MM.1S (cell line): Measurements from ENCODE around the gene SPHK1.

ENCODE experiments used
- DNase-seq: peaks from one replicate; pipeline ENCODE4 v3.0.0-alpha.2; 2015
- H2AFZ ChIP-seq: fragments of 300-600 bp; sonication (generic); 2 replicates; pipeline ENCODE4 v1.6.0; 2016; ENCODE audit warnings: antibody characterized with exemption, low read length
- H3F3A ChIP-seq: fragments of 300-600 bp; sonication (generic); 2 replicates; pipeline ENCODE4 v1.6.1; 2016; ENCODE audit warnings: mild to moderate bottlenecking, antibody characterized with exemption, low read length, moderate library complexity, mixed read lengths; ENCODE audit not compliant: insufficient read depth
- H3K27ac ChIP-seq: fragments of 300-600 bp; sonication (generic); 2 replicates; pipeline ENCODE4 v1.5.1; 2016; ENCODE audit warnings: mild to moderate bottlenecking, low read length
- H3K27me3 ChIP-seq: fragments of 300-600 bp; sonication (generic); replicated peaks from 2 replicates; pipeline ENCODE4 v1.6.0; 2016; ENCODE audit warnings: low read length; ENCODE audit not compliant: insufficient read depth
- H3K36me3 ChIP-seq: fragments of 300-600 bp; sonication (generic); replicated peaks from 2 replicates; pipeline ENCODE4 v1.6.1; 2016; ENCODE audit warnings: mild to moderate bottlenecking, low read length, mixed read lengths; ENCODE audit not compliant: insufficient read depth
- H3K4me1 ChIP-seq: fragments of 300-600 bp; sonication (generic); 2 replicates; pipeline ENCODE4 v1.6.1; 2016; ENCODE audit warnings: low read length, mixed read lengths
- H3K4me2 ChIP-seq: fragments of 300-600 bp; sonication (generic); 2 replicates; pipeline ENCODE4 v1.6.0; 2016; ENCODE audit warnings: low read depth, low read length
- H3K4me3 ChIP-seq: fragments of 300-600 bp; sonication (generic); 2 replicates; pipeline ENCODE4 v1.5.1; 2016; ENCODE audit warnings: low read length, mixed read lengths
- H3K79me2 ChIP-seq: fragments of 300-600 bp; sonication (generic); 2 replicates; pipeline ENCODE4 v1.6.1; 2016; ENCODE audit warnings: mixed run types, low read length, mixed read lengths
- H3K9ac ChIP-seq: fragments of 300-600 bp; sonication (generic); 2 replicates; pipeline ENCODE4 v1.6.1; 2016; ENCODE audit warnings: low read length, mixed read lengths
- H3K9me2 ChIP-seq: fragments of 300-600 bp; sonication (generic); replicated peaks from 2 replicates; pipeline ENCODE4 v1.6.1; 2016; ENCODE audit warnings: mild to moderate bottlenecking, low read length, mixed read lengths; ENCODE audit not compliant: insufficient read depth
- H3K9me3 ChIP-seq: fragments of 300-600 bp; sonication (generic); replicated peaks from 2 replicates; pipeline ENCODE4 v1.6.1; 2016; ENCODE audit warnings: mild to moderate bottlenecking, low read length, mixed read lengths; ENCODE audit not compliant: insufficient read depth
- H4K20me1 ChIP-seq: fragments of 300-600 bp; sonication (generic); 2 replicates; pipeline ENCODE4 v1.6.1; 2016; ENCODE audit warnings: mild to moderate bottlenecking, low read length, moderate library complexity, mixed read lengths; ENCODE audit not compliant: insufficient read depth
- CTCF ChIP-seq: fragments of 300-600 bp; sonication (generic); IDR thresholded peaks from 2 replicates; pipeline ENCODE4 v1.5.1; 2016; ENCODE audit warnings: antibody characterized with exemption, low read length, mixed read lengths
- EZH2 ChIP-seq: fragments of 300-600 bp; sonication (generic); optimal IDR thresholded peaks from 2 replicates; pipeline ENCODE3; 2017; ENCODE audit warnings: low read depth, mild to moderate bottlenecking, antibody characterized with exemption, low read length, mixed read lengths
- EZH2phosphoT487 ChIP-seq: fragments of 300-600 bp; sonication (generic); IDR thresholded peaks from 2 replicates; pipeline ENCODE4 v1.6.1; 2018; ENCODE audit warnings: antibody characterized with exemption, low read length

SPHK1 gene

GRCh38 chr17:76426853-76427252 is 42.4 kb downstream of the SPHK1 start:
- H3K4me1 ChIP-seq: no peaks in the 10 kb centered on the region
- no peak overlapping the region for H3K4me2 ChIP-seq
- TF ChIP-seq CTCF (no peak), EZH2phosphoT487 (no peak)
- H3K27me3 ChIP-seq: no peaks in the 10 kb centered on the region
- no peaks in the 10 kb centered on the region for H3K36me3 ChIP-seq
- no peak for DNase-seq
- H2AFZ ChIP-seq: no peak overlapping the region
- H3K4me3 ChIP-seq: no peak overlapping the region
- peaks cover 55% of the 10 kb centered on the region for H3K79me2 ChIP-seq
- H3F3A ChIP-seq: no peaks in the 10 kb centered on the region
- H3K9ac ChIP-seq: no peak overlapping the region
- no peaks in the 10 kb centered on the region for H3K9me3 ChIP-seq
- H3K9me2 ChIP-seq: no peaks in the 10 kb centered on the region
- H3K27ac ChIP-seq: no peak overlapping the region
- no peaks in the 10 kb centered on the region for H4K20me1 ChIP-seq

- Histone ChIP-seq H3K36me3 (no peaks in the 10 kb centered on the region), H3K27ac (no peak overlapping the region), H3K9me2 (no peaks in the 10 kb centered on the region), H3K4me3 (no peak overlapping the region), H3F3A (no peaks in the 10 kb centered on the region), H4K20me1 (peaks cover 5% of the 10 kb centered on the region; the same call in 1 of the 2 replicates), H3K4me2 (no peak overlapping the region), H3K9ac (no peak overlapping the region), H3K27me3 (no peaks in the 10 kb centered on the region), H3K4me1 (no peaks in the 10 kb centered on the region), H2AFZ (no peak overlapping the region), H3K9me3 (no peaks in the 10 kb centered on the region), H3K79me2 (peaks cover 55% of the 10 kb centered on the region)
- no peak for DNase-seq
- TF ChIP-seq EZH2 (no peak), CTCF (no peak), EZH2phosphoT487 (no peak)
Measured at GRCh38 chr17:76427501-76428231, 43.3 kb downstream of the SPHK1 start.

GRCh38 chr17:76428511-76428910 is 44.1 kb downstream of the SPHK1 start:
- Histone ChIP-seq H3K79me2 (peaks cover 58% of the 10 kb centered on the region), H3K4me3 (no peak overlapping the region), H3K27ac (no peak overlapping the region), H3K9me2 (no peaks in the 10 kb centered on the region), H3K4me2 (no peak overlapping the region), H3K27me3 (no peaks in the 10 kb centered on the region), H3K4me1 (no peaks in the 10 kb centered on the region), H3F3A (no peaks in the 10 kb centered on the region), H2AFZ (no peak overlapping the region), H3K9ac (no peak overlapping the region), H3K36me3 (no peaks in the 10 kb centered on the region), H3K9me3 (no peaks in the 10 kb centered on the region), H4K20me1 (peaks cover 5% of the 10 kb centered on the region; the same call in 1 of the 2 replicates)
- no peak for DNase-seq
- no peak for TF ChIP-seq CTCF
